Stimulated activated memory B cell treated with anti-CD40 and anti-IgM and Interleukin-4, amounts not matched to agents 10 μg/mL and 1 μg/mL and 100 μg/mL, for 72 hours (primary cell): ENCODE data around the gene RAVER1.

ENCODE experiments used
- ATAC-seq: fragments of 150-1000 bp; cut with Tn5 transposase; 2 replicates; pipeline ENCODE4 v1.10.0; 2021
- H3K27ac Mint-ChIP-seq: one replicate; pipeline ENCODE4 v1.8.0; 2022; ENCODE audit warnings: mild to moderate bottlenecking, mixed read lengths
- H3K27me3 Mint-ChIP-seq: one replicate; pipeline ENCODE4 v1.8.0; 2022; ENCODE audit warnings: mixed read lengths
- H3K36me3 Mint-ChIP-seq: one replicate; pipeline ENCODE4 v1.8.0; 2022; ENCODE audit warnings: mixed read lengths
- H3K4me1 Mint-ChIP-seq: one replicate; pipeline ENCODE4 v1.8.0; 2022; ENCODE audit warnings: mixed read lengths
- H3K4me3 Mint-ChIP-seq: one replicate; pipeline ENCODE4 v1.8.0; 2022; ENCODE audit warnings: mild to moderate bottlenecking, moderate library complexity, mixed read lengths
- H3K9me3 Mint-ChIP-seq: one replicate; pipeline ENCODE4 v1.8.0; 2022; ENCODE audit warnings: mixed read lengths

The RAVER1 gene

GRCh38 chr19:10315335-10316214 is 17.8 kb downstream of the RAVER1 start, which contains the start of gene FDX2:
Gene FDX2, minus strand, starts transcription at chr19:10316015. Its CDS starts 19 bp downstream, at chr19:10315996.
- H3K36me3 Mint-ChIP-seq = peaks cover 37% of the 10 kb centered on the region
- no peaks in the 10 kb centered on the region for H3K9me3 Mint-ChIP-seq
- H3K4me1 Mint-ChIP-seq = peaks cover 28% of the 10 kb centered on the region
- ATAC-seq = peak; percentile 88
- peak within 1 kb of the TSS; percentile 72 for H3K27ac Mint-ChIP-seq
- H3K4me3 Mint-ChIP-seq = peak within 1 kb of the TSS; percentile 90
- no peaks in the 10 kb centered on the region for H3K27me3 Mint-ChIP-seq

- Mint-ChIP-seq H3K4me3 (no peak within 1 kb of the TSS), H3K9me3 (no peaks in the 10 kb centered on the region), H3K27me3 (no peaks in the 10 kb centered on the region), H3K36me3 (peaks cover 26% of the 10 kb centered on the region), H3K27ac (no peak within 1 kb of the TSS), H3K4me1 (peaks cover 12% of the 10 kb centered on the region)
- ATAC-seq = no peak
These were observed 23.9 kb downstream of the RAVER1 start, which contains the start of gene ZGLP1 for GRCh38 chr19:10309423-10309822. Gene ZGLP1, minus strand, starts transcription at chr19:10309815.

- Mint-ChIP-seq H3K9me3 (no peaks in the 10 kb centered on the region), H3K27me3 (no peaks in the 10 kb centered on the region), H3K27ac (no peak overlapping the region), H3K4me1 (peaks cover 8% of the 10 kb centered on the region), H3K4me3 (no peak overlapping the region), H3K36me3 (peaks cover 26% of the 10 kb centered on the region)
- no peak for ATAC-seq
These were observed 27.0 kb downstream of the RAVER1 start for GRCh38 chr19:10306327-10306726.

- Mint-ChIP-seq H3K4me1 (peaks cover 8% of the 10 kb centered on the region), H3K27me3 (no peaks in the 10 kb centered on the region), H3K36me3 (peaks cover 24% of the 10 kb centered on the region), H3K9me3 (no peaks in the 10 kb centered on the region), H3K27ac (no peak overlapping the region), H3K4me3 (no peak overlapping the region)
- no peak for ATAC-seq
These were observed 28.1 kb downstream of the RAVER1 start for GRCh38 chr19:10305139-10305806.

- Mint-ChIP-seq H3K27ac (peak overlapping the region; percentile 28), H3K9me3 (no peaks in the 10 kb centered on the region), H3K4me3 (no peak overlapping the region), H3K4me1 (peaks cover 15% of the 10 kb centered on the region), H3K27me3 (peaks cover 12% of the 10 kb centered on the region), H3K36me3 (peaks cover 9% of the 10 kb centered on the region)
- ATAC-seq = peak; percentile 42
These were observed 33.5 kb downstream of the RAVER1 start for GRCh38 chr19:10299545-10300458.

- H3K4me3 Mint-ChIP-seq = peak overlapping the region; percentile 71
- H3K27me3 Mint-ChIP-seq = peaks cover 47% of the 10 kb centered on the region
- peak overlapping the region; percentile 17 for H3K27ac Mint-ChIP-seq
- H3K4me1 Mint-ChIP-seq = peaks cover 41% of the 10 kb centered on the region
- ATAC-seq = no peak
- peaks cover 5% of the 10 kb centered on the region for H3K36me3 Mint-ChIP-seq
- H3K9me3 Mint-ChIP-seq = peaks cover 3% of the 10 kb centered on the region
These were observed 37.3 kb downstream of the RAVER1 start for GRCh38 chr19:10295847-10296591.

- peak overlapping the region; percentile 17 for H3K27ac Mint-ChIP-seq
- H3K9me3 Mint-ChIP-seq = peaks cover 3% of the 10 kb centered on the region
- H3K4me1 Mint-ChIP-seq = peaks cover 47% of the 10 kb centered on the region
- H3K27me3 Mint-ChIP-seq = peaks cover 54% of the 10 kb centered on the region
- H3K36me3 Mint-ChIP-seq = peaks cover 5% of the 10 kb centered on the region
- H3K4me3 Mint-ChIP-seq = peak overlapping the region; percentile 71
- ATAC-seq = peak; percentile 78
These were observed 38.0 kb downstream of the RAVER1 start for GRCh38 chr19:10295305-10295846.

- Mint-ChIP-seq H3K27me3 (peaks cover 61% of the 10 kb centered on the region), H3K4me3 (peak overlapping the region; percentile 26), H3K4me1 (peaks cover 48% of the 10 kb centered on the region), H3K9me3 (peaks cover 3% of the 10 kb centered on the region), H3K27ac (peak overlapping the region; percentile 6), H3K36me3 (peaks cover 5% of the 10 kb centered on the region)
- no peak for ATAC-seq
These were observed 39.0 kb downstream of the RAVER1 start for GRCh38 chr19:10294368-10294697.

GRCh38 chr19:10293637-10294367 is 39.5 kb downstream of the RAVER1 start:
- no peak overlapping the region for H3K4me3 Mint-ChIP-seq
- peaks cover 53% of the 10 kb centered on the region for H3K4me1 Mint-ChIP-seq
- H3K27me3 Mint-ChIP-seq = peaks cover 66% of the 10 kb centered on the region
- no peak for ATAC-seq
- H3K9me3 Mint-ChIP-seq = peaks cover 3% of the 10 kb centered on the region
- H3K36me3 Mint-ChIP-seq = peaks cover 5% of the 10 kb centered on the region
- peak overlapping the region; percentile 6 for H3K27ac Mint-ChIP-seq

GRCh38 chr19:10292789-10293636 is 40.3 kb downstream of the RAVER1 start:
- H3K36me3 Mint-ChIP-seq = peaks cover 5% of the 10 kb centered on the region
- peaks cover 73% of the 10 kb centered on the region for H3K27me3 Mint-ChIP-seq
- H3K27ac Mint-ChIP-seq = peak overlapping the region; percentile 1
- peaks cover 3% of the 10 kb centered on the region for H3K9me3 Mint-ChIP-seq
- peak overlapping the region; percentile 19 for H3K4me3 Mint-ChIP-seq
- H3K4me1 Mint-ChIP-seq = peaks cover 60% of the 10 kb centered on the region
- ATAC-seq = no peak

GRCh38 chr19:10292206-10292788 is 41.0 kb downstream of the RAVER1 start:
- Mint-ChIP-seq H3K36me3 (peaks cover 5% of the 10 kb centered on the region), H3K27ac (peak overlapping the region; percentile 67), H3K27me3 (peaks cover 79% of the 10 kb centered on the region), H3K4me3 (peak overlapping the region; percentile 72), H3K4me1 (peaks cover 67% of the 10 kb centered on the region), H3K9me3 (peaks cover 5% of the 10 kb centered on the region)
- peak; percentile 49 for ATAC-seq

GRCh38 chr19:10291554-10292205 is 41.6 kb downstream of the RAVER1 start:
- ATAC-seq = no peak
- peak overlapping the region; percentile 67 for H3K27ac Mint-ChIP-seq
- peaks cover 5% of the 10 kb centered on the region for H3K36me3 Mint-ChIP-seq
- H3K9me3 Mint-ChIP-seq = peaks cover 5% of the 10 kb centered on the region
- H3K4me3 Mint-ChIP-seq = peak overlapping the region; percentile 72
- peaks cover 79% of the 10 kb centered on the region for H3K27me3 Mint-ChIP-seq
- H3K4me1 Mint-ChIP-seq = peaks cover 73% of the 10 kb centered on the region
